ENCODE results near the gene CYP26B1.
"Not testable (repeated sequence)": the region's sequence is repeated elsewhere in the genome, so short reads cannot be mapped to it uniquely, and the experiment has no call there.

CYP26B1 gene

DNA sequence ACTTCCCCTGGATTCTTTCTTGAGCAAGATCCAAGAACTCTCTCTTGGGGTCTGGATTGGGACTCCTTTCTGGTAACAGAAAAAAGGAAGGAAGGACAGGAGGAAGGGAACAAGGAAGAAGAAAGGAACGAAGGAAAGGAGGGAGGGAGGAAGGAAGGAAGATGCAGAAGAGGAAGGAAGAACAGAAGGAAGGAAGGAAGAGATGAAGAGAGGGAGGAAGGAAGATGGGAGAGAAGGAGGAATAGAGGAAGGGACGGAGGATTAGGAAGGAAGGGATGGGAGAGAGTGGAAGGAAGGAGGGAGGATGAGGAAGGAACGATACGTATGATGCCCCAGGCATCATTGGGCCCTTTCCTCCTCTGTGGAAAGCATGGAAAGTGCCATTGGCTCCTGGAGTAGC is 58.6 kb downstream of the CYP26B1 start:
- DNase-seq (ENCODE audit: extremely low read depth, insufficient read length), result no peak
- Histone ChIP-seq H3K4me3 (replicated peaks; ENCODE audit: low read depth, low read length) (no peak overlapping the region), H3K27me3 (replicated peaks; ENCODE audit: control insufficient read depth, insufficient read depth, low read length) (no peaks in the 10 kb centered on the region), H3K36me3 (ENCODE audit: control insufficient read depth, insufficient read depth, low read length) (no peaks in the 10 kb centered on the region)
- TF ChIP-seq, protein P1, sequence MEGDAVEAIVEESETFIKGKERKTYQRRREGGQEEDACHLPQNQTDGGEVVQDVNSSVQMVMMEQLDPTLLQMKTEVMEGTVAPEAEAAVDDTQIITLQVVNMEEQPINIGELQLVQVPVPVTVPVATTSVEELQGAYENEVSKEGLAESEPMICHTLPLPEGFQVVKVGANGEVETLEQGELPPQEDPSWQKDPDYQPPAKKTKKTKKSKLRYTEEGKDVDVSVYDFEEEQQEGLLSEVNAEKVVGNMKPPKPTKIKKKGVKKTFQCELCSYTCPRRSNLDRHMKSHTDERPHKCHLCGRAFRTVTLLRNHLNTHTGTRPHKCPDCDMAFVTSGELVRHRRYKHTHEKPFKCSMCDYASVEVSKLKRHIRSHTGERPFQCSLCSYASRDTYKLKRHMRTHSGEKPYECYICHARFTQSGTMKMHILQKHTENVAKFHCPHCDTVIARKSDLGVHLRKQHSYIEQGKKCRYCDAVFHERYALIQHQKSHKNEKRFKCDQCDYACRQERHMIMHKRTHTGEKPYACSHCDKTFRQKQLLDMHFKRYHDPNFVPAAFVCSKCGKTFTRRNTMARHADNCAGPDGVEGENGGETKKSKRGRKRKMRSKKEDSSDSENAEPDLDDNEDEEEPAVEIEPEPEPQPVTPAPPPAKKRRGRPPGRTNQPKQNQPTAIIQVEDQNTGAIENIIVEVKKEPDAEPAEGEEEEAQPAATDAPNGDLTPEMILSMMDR (IDR thresholded peaks at IDR 0.05; ENCODE audit: insufficient read depth, low read length, poor library complexity, severe bottlenecking), result no peak

DNA sequence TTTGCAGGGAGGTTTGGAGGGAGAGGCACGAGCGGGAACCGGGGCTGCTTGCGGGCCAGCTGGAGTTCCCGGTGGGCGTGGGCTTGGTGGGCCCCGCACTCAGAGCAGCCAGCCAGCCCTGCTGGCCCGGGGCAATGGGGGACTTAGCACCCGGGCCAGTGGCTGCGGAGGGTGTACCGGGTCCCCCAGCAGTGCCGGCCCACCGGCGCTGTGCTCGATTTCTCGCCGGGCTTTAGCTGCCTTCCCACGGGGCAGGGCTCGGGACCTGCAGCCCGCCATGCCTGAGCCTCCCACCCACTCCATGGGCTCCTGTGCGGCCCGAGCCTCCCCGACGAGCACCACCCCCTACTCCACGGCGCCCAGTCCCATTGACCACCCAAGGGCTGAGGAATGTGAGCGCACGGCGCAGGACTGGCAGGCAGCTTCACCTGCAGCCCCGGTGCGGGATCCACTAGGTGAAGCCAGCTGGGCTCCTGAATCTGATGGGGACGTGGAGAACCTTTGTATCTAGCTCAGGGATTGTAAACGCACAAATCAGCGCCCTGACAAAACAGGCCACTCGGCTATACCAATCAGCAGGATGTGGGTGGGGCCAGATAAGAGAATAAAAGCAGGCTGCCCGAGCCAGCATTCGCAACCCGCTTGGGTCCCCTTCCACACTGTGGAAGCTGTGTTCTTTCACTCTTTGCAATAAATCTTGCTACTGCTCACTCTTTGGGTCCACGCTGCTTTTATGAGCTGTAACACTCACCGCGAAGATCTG is 60.6 kb downstream of the CYP26B1 start:
- H3K27me3 ChIP-seq (replicated peaks; ENCODE audit: control insufficient read depth, insufficient read depth, low read length); H3K36me3 ChIP-seq (ENCODE audit: control insufficient read depth, insufficient read depth, low read length); DNase-seq (ENCODE audit: extremely low read depth, insufficient read length); H3K4me3 ChIP-seq (replicated peaks; ENCODE audit: low read depth, low read length): not testable (repeated sequence)

- no peaks in the 10 kb centered on the region for H3K27me3 ChIP-seq (replicated peaks; ENCODE audit: control insufficient read depth, insufficient read depth, low read length)
- no peak overlapping the region for H3K4me3 ChIP-seq (replicated peaks; ENCODE audit: low read depth, low read length)
- DNase-seq (ENCODE audit: extremely low read depth, insufficient read length), result no peak
- no peaks in the 10 kb centered on the region for H3K36me3 ChIP-seq (ENCODE audit: control insufficient read depth, insufficient read depth, low read length)
- TF ChIP-seq, protein P1 (IDR thresholded peaks at IDR 0.05; ENCODE audit: insufficient read depth, low read length, poor library complexity, severe bottlenecking), result no peak
Measured at GRCh38 chr2:72085513-72085912, 62.1 kb downstream of the CYP26B1 start.

- DNase-seq (ENCODE audit: extremely low read depth, insufficient read length), result no peak
- H3K36me3 ChIP-seq (ENCODE audit: control insufficient read depth, insufficient read depth, low read length), result no peaks in the 10 kb centered on the region
- no peaks in the 10 kb centered on the region for H3K27me3 ChIP-seq (replicated peaks; ENCODE audit: control insufficient read depth, insufficient read depth, low read length)
- H3K4me3 ChIP-seq (replicated peaks; ENCODE audit: low read depth, low read length), result no peak overlapping the region
- TF ChIP-seq, protein P1 (IDR thresholded peaks at IDR 0.05; ENCODE audit: insufficient read depth, low read length, poor library complexity, severe bottlenecking), result no peak
Measured at GRCh38 chr2:72085036-72085435, 62.6 kb downstream of the CYP26B1 start.

DNA sequence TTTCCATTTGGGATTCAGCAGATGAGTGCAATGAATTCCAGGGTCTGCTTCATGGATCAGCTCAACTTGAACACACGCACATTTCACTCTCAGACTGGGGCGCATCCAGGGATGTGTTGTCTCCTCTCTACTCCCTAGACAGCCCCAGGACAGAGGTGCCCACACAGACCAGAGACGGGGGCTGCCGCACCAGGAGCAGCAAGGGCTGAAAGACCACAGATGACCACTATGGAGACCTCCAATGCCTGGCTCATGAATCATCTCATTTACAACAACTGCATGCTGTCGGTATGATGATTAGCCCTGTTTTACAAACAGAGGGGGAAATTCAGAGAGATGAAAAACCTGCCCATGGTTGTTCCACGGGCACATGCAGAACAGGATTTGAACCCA is 63.1 kb downstream of the CYP26B1 start:
- TF ChIP-seq, protein P1 (IDR thresholded peaks at IDR 0.05; ENCODE audit: insufficient read depth, low read length, poor library complexity, severe bottlenecking), result no peak
- Histone ChIP-seq H3K27me3 (replicated peaks; ENCODE audit: control insufficient read depth, insufficient read depth, low read length) (no peaks in the 10 kb centered on the region), H3K4me3 (replicated peaks; ENCODE audit: low read depth, low read length) (no peak overlapping the region), H3K36me3 (ENCODE audit: control insufficient read depth, insufficient read depth, low read length) (no peaks in the 10 kb centered on the region)
- DNase-seq (ENCODE audit: extremely low read depth, insufficient read length), result no peak

- Histone ChIP-seq H3K27me3 (replicated peaks; ENCODE audit: control insufficient read depth, insufficient read depth, low read length) (no peaks in the 10 kb centered on the region), H3K36me3 (ENCODE audit: control insufficient read depth, insufficient read depth, low read length) (no peaks in the 10 kb centered on the region)
- TF ChIP-seq, protein P1 (IDR thresholded peaks at IDR 0.05; ENCODE audit: insufficient read depth, low read length, poor library complexity, severe bottlenecking), result no peak
Measured at GRCh38 chr2:72083751-72084583, 63.7 kb downstream of the CYP26B1 start.

More at GRCh38 chr2:72083751-72084583, 63.7 kb downstream of the CYP26B1 start:
- no peak overlapping the region for H3K4me3 ChIP-seq (replicated peaks; ENCODE audit: low read depth, low read length)
- no peak for DNase-seq (ENCODE audit: extremely low read depth, insufficient read length)

Measured in GM06990 (cell line).